NCI-H1436 (cell line): ENCODE results near the gene LST1.
A peak's percentile ranks its signal among the peaks of the same experiment; 100 is the strongest.

ENCODE experiments used
- DNase-seq: peaks from one replicate; lab custom pipeline; 2025; lab: John Stamatoyannopoulos, UW

LST1 gene

DNA sequence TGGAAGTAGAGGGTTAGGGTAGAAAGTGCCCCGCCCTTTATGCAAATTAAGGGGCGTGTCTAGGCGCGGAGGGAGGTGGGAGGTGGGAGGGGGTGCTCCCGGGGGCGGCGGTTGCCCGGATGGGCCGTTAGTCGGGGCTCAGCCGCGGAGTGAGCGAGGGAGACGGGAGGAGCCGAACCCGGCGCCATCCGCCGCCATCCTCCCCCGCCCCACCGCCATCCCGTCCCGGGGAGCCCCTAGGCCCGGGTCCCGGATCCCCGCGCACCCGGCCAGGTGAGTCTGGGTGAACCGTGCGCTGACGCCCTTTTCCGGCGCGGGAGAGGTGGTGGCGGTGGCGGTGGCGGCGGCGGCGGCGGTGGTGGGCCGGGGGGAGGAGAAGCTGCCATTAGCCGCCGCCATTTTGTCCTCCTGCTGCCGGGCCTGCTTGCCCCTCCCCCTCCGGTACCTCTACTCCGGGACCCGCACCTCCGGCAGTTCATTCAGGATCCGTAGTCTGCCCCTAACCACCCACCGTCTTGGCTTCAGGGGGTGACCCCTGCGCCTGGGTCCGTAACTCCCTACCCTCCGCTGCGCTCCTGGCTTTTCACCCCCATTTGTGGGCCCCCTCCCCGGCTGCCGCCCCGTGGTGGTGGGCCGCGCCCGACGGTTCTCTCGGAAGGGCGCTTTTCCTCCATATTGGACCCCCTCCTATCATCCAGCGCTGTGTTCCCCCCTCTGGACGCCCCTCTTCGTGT lies 34.7 kb downstream of the LST1 start, which contains the start of gene PRRC2A:
TSS of gene PRRC2A (plus strand) at position 130 of the 734 bp plus-strand sequence. CDS start 2,075 bp downstream, outside the sequence.
- peak; percentile 79 for DNase-seq

DNA sequence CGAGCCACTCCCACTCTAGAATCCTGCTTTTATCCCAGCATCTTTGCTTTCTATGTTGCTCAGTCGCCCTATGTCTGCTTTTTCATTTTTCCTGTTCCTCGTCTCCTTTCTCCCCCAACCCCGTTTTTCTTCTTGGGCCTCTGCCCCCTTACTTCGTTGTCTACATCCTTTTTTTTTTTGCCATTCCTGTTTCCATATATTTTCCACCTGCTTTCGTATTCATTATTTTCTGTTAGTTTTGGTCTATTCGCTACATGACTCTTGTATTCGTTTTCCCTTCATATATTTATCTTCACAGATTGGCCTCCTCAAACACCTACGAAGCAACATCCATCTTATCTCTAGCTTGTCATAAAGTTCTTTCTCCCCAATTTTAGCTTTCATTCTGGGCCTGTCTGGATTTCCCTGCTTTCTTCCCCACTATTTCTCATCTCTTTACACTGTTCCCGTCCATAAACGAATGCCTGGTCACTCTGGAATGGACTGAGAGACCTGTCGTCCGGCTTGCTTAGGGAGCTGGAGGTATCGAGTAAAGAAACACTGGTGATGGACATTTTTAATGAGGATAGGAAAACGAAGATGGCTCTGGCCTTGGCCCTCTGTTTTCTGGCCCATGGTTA lies 35.4 kb downstream of the LST1 start:
- no peak for DNase-seq

DNA sequence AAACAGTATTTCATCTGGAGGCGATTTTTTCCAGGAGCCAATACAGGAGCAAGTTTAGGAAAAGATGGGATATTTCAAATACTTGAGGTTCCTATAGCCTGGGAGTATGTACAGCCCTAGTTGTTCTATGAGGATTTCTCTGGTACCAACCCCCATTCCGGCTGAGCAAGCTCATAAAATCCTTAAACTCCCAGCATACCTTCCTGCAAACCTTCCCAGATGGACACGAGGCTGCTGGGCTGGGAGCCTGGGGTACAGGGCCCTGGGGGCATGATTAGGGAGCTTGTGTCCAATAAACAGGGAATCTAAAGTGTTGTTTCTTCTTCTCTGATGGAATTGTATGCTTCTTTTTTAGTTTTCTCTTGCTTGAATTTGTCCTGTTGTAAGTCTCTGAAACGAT lies 35.9 kb downstream of the LST1 start:
- DNase-seq, result no peak

DNA sequence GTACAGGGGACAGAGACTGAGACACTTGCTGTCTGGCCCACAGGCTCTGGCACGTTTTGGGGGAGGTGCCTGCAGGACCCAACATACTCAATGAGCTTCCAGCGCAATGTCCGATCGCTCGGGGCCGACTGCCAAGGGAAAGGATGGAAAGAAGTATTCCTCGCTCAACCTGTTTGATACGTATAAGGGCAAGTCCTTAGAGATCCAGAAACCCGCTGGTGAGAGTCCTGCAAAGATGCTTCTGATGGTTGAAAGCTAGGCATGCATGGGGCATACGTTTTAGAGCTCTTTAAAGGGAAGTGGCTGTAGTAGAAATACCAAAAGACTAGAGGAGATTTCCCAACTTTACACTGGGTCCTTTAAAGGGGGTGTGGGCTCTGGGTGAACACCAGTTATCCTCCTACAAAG lies 36.6 kb downstream of the LST1 start:
- no peak for DNase-seq

DNA sequence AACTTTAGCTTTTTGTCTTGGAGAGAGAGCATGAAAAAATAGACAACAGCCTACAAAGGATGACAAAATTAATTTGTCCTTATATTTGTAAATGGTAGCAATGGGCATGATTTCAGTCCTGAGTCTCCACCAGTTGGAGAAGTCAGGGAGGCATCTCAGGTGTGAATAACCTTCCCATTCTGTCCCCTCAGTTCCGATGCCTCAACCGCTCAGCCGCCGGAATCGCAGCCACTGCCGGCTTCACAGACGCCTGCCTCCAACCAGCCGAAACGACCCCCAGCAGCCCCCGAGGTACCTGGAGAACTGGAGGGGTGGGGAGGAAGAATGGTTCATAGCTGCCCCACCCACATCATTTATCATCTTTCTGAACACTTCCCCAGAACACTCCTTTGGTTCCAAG lies 38.0 kb downstream of the LST1 start:
- DNase-seq, result no peak

DNA sequence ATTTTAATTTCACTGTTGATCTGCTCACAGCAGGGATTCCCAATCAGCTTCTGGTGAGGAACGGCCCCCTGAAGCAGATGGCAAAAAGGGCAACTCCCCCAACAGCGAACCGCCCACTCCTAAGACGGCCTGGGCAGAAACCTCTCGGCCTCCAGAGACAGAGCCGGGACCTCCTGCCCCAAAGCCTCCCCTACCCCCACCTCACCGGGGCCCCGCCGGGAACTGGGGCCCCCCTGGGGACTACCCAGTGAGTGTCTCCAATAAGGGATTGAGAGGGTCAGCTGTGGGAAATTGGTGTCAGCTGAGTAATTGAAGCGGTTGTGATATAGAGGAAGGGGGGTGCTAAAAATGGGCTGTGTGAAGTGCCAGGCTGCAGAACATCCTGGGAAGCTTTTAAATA lies 40.9 kb downstream of the LST1 start:
- no peak for DNase-seq

DNA sequence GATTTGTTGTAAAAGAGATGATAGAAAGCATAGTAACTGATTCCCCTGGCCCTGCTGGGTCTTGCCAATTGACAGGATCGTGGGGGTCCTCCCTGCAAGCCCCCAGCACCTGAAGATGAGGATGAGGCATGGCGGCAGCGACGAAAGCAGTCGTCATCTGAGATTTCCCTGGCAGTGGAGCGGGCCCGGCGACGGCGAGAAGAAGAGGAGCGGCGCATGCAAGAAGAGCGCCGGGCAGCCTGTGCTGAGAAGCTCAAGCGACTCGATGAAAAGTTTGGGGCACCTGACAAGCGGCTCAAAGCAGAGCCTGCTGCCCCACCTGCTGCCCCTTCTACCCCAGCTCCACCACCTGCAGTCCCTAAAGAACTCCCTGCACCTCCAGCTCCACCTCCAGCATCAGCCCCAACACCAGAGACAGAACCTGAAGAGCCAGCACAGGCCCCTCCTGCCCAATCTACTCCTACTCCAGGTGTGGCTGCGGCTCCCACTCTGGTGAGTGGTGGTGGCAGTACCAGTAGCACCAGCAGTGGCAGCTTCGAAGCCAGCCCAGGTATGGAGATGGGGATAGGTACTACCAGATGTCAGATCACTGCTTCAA lies 41.7 kb downstream of the LST1 start:
- DNase-seq, result no peak

DNA sequence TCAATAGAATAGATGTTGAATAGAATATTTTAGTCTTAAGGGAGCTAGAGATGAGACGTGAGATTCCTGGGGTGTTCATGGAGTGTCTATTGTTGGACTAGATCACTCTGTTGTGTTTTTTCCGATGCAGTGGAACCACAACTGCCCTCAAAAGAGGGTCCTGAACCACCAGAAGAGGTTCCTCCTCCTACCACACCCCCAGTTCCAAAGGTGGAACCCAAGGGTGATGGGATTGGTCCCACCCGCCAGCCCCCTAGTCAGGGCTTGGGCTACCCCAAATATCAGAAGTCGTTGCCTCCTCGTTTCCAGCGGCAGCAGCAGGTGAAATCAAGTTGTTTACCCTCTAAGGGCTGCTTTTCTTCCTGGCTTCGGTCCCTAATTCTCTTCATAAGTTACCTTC lies 42.9 kb downstream of the LST1 start:
- DNase-seq, result no peak

DNA sequence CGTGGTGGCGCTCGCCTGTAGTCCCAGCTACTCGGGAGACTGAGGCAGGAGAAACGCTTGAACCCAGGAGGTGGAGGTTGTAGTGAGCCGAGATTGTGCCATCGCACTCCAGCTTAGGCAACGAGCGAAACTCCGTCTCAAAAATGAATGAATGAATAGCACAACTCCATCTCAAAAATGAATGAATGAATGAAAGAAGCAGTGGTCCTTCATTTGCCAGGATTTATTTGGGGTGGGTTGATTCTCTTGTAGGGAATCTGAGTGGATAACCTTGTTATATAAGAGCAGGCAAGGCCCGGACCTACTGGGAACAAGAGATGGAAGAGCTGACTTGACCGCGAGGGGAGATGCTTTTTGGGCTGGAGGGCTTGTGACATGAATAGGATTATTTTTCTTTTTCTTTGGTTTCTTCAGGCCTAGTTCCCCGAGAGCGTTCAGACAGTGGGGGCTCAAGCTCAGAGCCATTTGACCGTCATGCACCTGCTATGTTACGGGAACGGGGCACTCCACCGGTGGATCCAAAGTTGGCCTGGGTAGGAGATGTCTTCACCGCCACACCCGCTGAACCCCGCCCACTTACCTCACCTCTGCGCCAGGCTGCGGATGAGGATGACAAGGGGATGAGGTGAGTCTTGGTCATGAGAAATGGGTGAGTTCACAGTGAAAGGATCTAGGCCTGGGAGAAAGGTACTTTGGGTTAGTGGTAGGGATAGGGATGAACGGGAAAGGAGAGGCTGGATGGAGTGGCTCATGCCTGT lies 44.3 kb downstream of the LST1 start:
- no peak for DNase-seq

DNA sequence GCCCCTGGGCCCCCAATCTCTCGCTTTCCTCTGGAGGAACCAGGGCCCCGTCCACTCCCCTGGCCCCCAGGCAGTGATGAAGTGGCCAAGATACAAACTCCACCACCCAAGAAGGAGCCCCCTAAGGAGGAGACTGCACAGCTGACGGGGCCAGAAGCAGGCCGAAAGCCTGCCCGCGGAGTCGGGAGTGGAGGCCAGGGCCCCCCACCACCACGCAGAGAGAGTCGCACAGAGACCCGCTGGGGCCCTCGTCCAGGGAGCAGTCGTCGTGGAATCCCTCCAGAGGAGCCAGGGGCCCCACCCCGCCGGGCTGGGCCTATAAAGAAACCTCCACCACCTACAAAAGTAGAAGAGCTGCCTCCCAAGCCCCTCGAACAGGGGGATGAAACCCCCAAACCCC lies 45.1 kb downstream of the LST1 start:
- DNase-seq, result no peak

DNA sequence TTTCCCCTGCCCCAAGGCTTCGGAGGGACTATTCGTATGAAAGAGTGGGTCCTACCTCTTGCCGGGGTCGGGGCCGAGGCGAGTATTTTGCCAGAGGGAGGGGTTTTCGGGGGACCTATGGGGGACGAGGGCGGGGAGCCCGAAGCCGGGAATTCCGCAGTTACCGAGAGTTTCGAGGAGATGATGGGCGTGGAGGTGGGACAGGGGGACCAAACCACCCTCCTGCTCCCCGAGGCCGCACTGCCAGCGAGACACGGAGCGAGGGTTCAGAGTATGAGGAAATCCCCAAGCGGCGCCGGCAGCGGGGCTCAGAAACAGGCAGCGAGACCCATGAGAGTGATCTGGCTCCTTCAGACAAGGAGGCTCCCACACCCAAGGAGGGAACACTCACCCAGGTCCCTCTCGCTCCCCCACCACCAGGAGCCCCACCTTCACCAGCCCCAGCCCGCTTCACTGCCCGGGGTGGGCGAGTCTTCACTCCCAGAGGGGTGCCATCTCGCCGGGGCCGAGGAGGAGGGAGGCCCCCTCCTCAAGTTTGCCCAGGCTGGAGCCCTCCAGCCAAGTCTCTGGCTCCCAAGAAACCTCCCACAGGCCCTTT lies 45.7 kb downstream of the LST1 start:
- DNase-seq, result no peak

DNA sequence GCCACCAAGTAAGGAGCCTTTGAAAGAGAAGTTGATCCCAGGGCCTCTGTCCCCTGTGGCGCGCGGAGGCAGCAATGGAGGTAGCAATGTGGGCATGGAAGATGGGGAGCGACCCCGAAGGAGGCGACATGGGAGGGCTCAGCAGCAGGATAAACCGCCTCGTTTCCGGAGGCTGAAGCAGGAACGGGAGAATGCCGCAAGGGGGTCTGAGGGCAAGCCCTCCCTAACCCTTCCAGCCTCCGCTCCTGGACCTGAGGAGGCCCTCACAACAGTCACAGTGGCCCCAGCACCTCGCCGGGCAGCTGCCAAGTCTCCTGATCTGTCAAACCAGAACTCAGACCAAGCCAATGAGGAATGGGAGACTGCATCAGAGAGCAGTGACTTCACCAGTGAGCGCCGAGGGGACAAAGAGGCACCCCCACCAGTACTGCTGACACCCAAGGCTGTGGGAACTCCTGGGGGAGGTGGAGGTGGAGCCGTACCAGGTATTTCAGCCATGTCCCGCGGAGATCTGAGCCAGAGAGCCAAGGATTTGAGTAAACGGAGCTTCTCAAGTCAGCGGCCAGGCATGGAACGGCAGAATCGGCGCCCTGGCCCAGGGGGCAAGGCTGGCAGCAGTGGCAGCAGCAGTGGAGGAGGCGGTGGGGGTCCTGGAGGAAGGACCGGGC lies 46.3 kb downstream of the LST1 start:
- no peak for DNase-seq

DNA sequence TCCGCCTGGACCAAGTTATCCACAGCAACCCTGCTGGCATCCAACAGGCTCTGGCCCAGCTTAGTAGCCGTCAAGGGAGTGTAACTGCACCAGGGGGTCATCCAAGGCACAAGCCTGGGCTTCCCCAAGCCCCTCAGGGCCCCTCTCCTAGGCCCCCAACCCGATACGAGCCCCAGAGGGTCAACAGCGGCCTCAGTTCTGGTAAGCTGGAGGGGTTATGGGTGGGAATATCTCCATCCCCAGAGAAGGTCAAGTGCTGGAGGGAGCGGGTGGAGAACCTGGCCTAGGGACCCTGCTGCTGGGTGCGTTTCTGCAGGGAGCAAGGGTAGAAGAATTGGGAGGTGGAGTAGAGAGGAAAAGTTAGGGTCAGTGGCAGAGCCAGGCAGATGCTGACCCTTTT lies 47.4 kb downstream of the LST1 start:
- DNase-seq, result no peak

DNA sequence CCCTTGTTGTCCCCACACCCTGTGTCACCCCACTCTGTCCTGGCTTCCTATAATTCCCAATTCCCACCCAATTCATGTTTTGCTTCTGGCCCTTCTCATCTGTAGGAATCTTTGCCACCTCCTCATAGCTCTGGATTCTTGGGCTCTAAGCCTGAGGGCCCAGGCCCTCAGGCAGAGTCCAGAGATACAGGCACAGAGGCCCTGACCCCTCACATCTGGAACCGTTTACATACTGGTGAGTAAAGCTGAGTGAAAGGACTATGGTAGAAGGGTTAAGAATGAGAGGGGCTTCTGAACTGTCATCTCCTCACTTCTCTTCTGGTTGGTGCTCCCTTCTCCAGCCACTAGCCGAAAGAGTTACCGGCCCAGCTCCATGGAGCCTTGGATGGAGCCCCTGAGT lies 48.1 kb downstream of the LST1 start:
- no peak for DNase-seq

DNA sequence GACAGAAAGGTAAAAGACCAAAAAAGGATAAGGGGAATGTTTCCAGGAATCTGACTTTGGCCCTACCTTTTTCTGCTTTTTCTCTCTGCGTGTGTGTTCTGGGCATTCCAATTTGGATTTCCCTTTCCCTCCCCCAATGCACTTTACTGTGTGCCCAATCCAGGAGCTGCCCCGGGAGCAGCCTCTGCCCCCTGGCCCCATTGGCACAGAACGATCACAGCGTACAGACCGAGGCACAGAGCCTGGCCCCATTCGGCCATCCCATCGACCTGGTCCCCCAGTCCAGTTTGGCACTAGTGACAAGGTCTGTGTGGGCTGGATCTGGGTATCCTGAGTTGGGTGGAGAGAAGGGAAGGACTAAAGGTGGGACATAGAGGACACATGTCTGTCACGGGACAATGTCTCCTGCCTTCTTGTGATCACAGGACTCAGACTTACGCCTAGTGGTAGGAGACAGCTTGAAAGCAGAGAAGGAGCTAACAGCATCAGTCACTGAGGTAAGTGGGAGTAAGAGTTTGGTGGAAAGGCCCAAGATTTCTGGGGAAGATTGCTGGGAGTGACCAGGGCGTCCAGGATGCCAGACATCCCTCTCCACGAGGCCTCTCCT lies 49.0 kb downstream of the LST1 start:
- DNase-seq, result no peak

DNA sequence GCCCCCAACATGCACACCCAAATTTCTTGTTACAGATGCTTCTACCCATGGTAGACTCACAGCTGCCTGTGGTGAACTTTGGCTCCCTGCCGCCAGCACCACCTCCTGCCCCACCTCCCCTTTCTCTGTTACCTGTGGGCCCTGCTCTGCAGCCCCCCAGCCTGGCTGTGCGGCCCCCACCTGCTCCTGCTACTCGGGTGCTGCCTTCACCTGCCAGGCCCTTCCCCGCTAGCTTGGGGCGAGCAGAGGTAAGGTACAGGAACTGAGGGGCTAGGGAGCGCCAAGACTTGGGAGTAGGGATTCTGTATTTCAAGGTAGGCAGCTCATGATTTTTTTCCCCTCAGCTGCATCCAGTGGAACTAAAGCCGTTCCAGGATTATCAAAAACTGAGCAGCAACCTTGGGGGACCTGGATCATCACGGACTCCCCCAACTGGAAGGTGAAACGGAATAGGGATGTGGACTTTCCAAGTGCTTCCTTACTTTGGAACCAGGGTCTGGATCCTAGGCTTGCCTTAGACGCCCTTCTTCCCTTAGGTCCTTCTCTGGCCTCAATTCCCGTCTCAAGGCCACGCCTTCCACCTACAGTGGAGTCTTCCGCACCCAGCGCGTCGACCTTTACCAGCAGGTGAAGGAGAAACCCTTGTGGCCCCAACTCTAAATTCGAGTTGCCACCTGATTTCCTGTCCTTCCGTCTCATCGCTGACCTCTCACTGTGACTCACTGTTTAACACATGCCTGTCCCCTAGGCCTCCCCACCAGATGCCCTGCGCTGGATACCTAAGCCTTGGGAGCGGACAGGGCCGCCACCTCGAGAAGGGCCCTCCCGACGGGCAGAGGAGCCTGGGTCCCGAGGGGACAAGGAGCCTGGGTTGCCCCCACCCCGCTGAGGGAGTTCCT lies 50.9 kb downstream of the LST1 start:
- DNase-seq, result no peak
